HepG2 (cell line): ENCODE data around the gene SAPCD1. TPM values are rescaled to one million over a fixed set of nuclear protein-coding genes. Genes with fewer than 3 reads are reported as not detected.

Experiments
- AHR ChIP-seq: IDR thresholded peaks from 2 replicates; pipeline ENCODE4 v1.6.1; 2018; ENCODE audit warnings: missing genetic modification reagents, missing compliant biosample characterization
- ARNT2 ChIP-seq: sonication (generic); formaldehyde crosslinking; IDR thresholded peaks from 2 replicates; pipeline ENCODE4 v1.8.0; 2022; ENCODE audit warnings: mild to moderate bottlenecking, low read depth, missing genetic modification reagents, moderate library complexity
- BORCS8-MEF2B ChIP-seq: sonication (generic); formaldehyde crosslinking; IDR thresholded peaks from 2 replicates; pipeline ENCODE4 v1.8.0; 2022; ENCODE audit warnings: mild to moderate bottlenecking, missing genetic modification reagents
- CBX1 ChIP-seq: IDR thresholded peaks from one replicate; pipeline ENCODE4 v1.6.1; 2016; ENCODE audit warnings: antibody characterized with exemption, low read depth
- JUN ChIP-seq: sonication (generic); formaldehyde crosslinking; IDR thresholded peaks from 2 replicates; pipeline ENCODE4 v1.4.0; 2020; ENCODE audit warnings: mild to moderate bottlenecking, missing genetic modification reagents
- POLR2AphosphoS5 ChIP-seq: IDR thresholded peaks from 2 replicates; pipeline ENCODE4 v1.6.1; 2012; ENCODE audit warnings: low read depth, low read length
- RARA ChIP-seq: IDR thresholded peaks from 2 replicates; pipeline ENCODE4 v1.6.1; 2016; ENCODE audit warnings: missing genetic modification reagents, missing compliant biosample characterization
- SAFB2 ChIP-seq: sonication (generic); formaldehyde crosslinking; IDR thresholded peaks from 2 replicates; pipeline ENCODE4 v1.5.1; 2020; ENCODE audit warnings: missing genetic modification reagents, low read depth, mild to moderate bottlenecking, borderline replicate concordance
- SIX4 ChIP-seq: sonication (generic); formaldehyde crosslinking; IDR thresholded peaks from 2 replicates; pipeline ENCODE4 v1.4.0; 2020; ENCODE audit warnings: missing genetic modification reagents
- SNAPC5 ChIP-seq: sonication (generic); formaldehyde crosslinking; IDR thresholded peaks from 2 replicates; pipeline ENCODE4 v1.8.1; 2023; ENCODE audit warnings: mild to moderate bottlenecking, missing genetic modification reagents, borderline replicate concordance
- TOPORS ChIP-seq: sonication (generic); formaldehyde crosslinking; IDR thresholded peaks from 2 replicates; pipeline ENCODE4 v1.8.0; 2023; ENCODE audit warnings: mild to moderate bottlenecking, missing genetic modification reagents
- ZNF124 ChIP-seq: sonication (generic); formaldehyde crosslinking; IDR thresholded peaks from 2 replicates; pipeline ENCODE4 v1.4.0; 2020; ENCODE audit warnings: missing genetic modification reagents
- ZNF260 ChIP-seq: sonication (generic); formaldehyde crosslinking; IDR thresholded peaks from 2 replicates; pipeline ENCODE4 v1.4.0; 2020; ENCODE audit warnings: missing genetic modification reagents, low read depth, mild to moderate bottlenecking, borderline replicate concordance
- ZNF264 ChIP-seq: sonication (generic); formaldehyde crosslinking; IDR thresholded peaks from 2 replicates; pipeline ENCODE4 v1.4.0; 2020; ENCODE audit warnings: missing genetic modification reagents
- ZNF292 ChIP-seq: sonication (generic); formaldehyde crosslinking; IDR thresholded peaks from 2 replicates; pipeline ENCODE4 v1.8.1; 2022; ENCODE audit warnings: mild to moderate bottlenecking, low read depth, missing genetic modification reagents, borderline replicate concordance
- ZNF317 ChIP-seq: sonication (generic); formaldehyde crosslinking; IDR thresholded peaks from 2 replicates; pipeline ENCODE4 v1.5.0; 2020; ENCODE audit warnings: mild to moderate bottlenecking, missing genetic modification reagents
- ZNF572 ChIP-seq: sonication (generic); formaldehyde crosslinking; IDR thresholded peaks from 2 replicates; pipeline ENCODE4 v1.5.1; 2020; ENCODE audit warnings: mild to moderate bottlenecking, missing genetic modification reagents
- ZNF75D ChIP-seq: sonication (generic); formaldehyde crosslinking; IDR thresholded peaks from 2 replicates; pipeline ENCODE4 v1.8.1; 2023; ENCODE audit warnings: missing genetic modification reagents, mild to moderate bottlenecking, borderline replicate concordance
- ZNF768 ChIP-seq: sonication (generic); formaldehyde crosslinking; IDR thresholded peaks from 2 replicates; pipeline ENCODE4 v1.4.0; 2020; ENCODE audit warnings: missing genetic modification reagents
- ZNF781 ChIP-seq: sonication (generic); formaldehyde crosslinking; IDR thresholded peaks from 2 replicates; pipeline ENCODE4 v1.5.1; 2020; ENCODE audit warnings: borderline replicate concordance, mild to moderate bottlenecking, missing genetic modification reagents; ENCODE audit errors: not compliant biosample characterization
- ZSCAN21 ChIP-seq: sonication (generic); formaldehyde crosslinking; IDR thresholded peaks from 2 replicates; pipeline ENCODE4 v1.8.0; 2022; ENCODE audit warnings: mild to moderate bottlenecking, missing genetic modification reagents, moderate library complexity, borderline replicate concordance
- polyA plus RNA-seq, 8 experiments: library from polyadenylated mRNA; depleted of rRNA in 3 of 8; stranded (reverse) in 7 of 8; unstranded in 1 of 8; fragments of >200 nt; fragmentation: Illumina TruSeq in 4 of 8; extraction: Trizol in 4 of 8; gene quantifications; 2 replicates each; pipeline versions ENCODE4 v1.2.1 to v1.2.3, GENCODE V29; 2011 to 2016; ENCODE audit warnings: low read depth in 4 of 8, missing spikeins in 1 of 8, mixed read lengths in 1 of 8; ENCODE audit not compliant: insufficient read depth in 1 of 8
- total RNA-seq, 5 experiments: library from RNA; depleted of rRNA; stranded (reverse); fragments of >200 nt; fragmentation: Illumina TruSeq; extraction: Trizol; gene quantifications; 2 replicates each; pipeline ENCODE4 v1.2.3, GENCODE V29; 2016; ENCODE audit warnings: low read depth in 1 of 5
- TF ChIP-seq, protein P1 (sequence below): fragments of 450-650 bp; IDR thresholded peaks from 2 replicates; pipeline ENCODE4 v1.6.1; 2017
- TF ChIP-seq, protein P2 (sequence below): sonication (generic); formaldehyde crosslinking; IDR thresholded peaks from 2 replicates; pipeline ENCODE4 v1.5.0; 2020; ENCODE audit warnings: missing genetic modification reagents, mild to moderate bottlenecking, borderline replicate concordance

The SAPCD1 gene
- total and polyA plus RNA-seq, 2 of the 13 experiments (the other 11 are each of a cell fraction or from before 2014, with no cell fraction given) = 2.5 to 3.9 TPM

- TF ChIP-seq ZSCAN21 (CRISPR knock-in tag) (peak; percentile 92; the same call in 1 of the 2 replicates), CBX1 (peak; percentile 84), ZNF781 (peak; percentile 78), JUN (CRISPR knock-in tag) (peak; percentile 87), SIX4 (CRISPR knock-in tag) (0 out of 2 replicates have a peak, but pooled peaks have one; percentile 16), ZNF572 (peak; percentile 41; the same call in 1 of the 2 replicates), ARNT2 (peak; percentile 97), SNAPC5 (no peak; the same call in 1 of the 2 replicates), SAFB2 (CRISPR knock-in tag) (peak; percentile 74; the same call in 1 of the 2 replicates), ZNF260 (CRISPR knock-in tag) (no peak), TOPORS (CRISPR knock-in tag) (peak; percentile 75), ZNF75D (no peak), ZNF264 (CRISPR knock-in tag) (no peak), ZNF292 (no peak), RARA (CRISPR knock-in tag) (no peak), BORCS8-MEF2B (peak; percentile 95), AHR (CRISPR knock-in tag) (peak; percentile 81), POLR2AphosphoS5 (peak; percentile 86), ZNF317 (CRISPR knock-in tag) (peak; percentile 54; the same call in 1 of the 2 replicates), ZNF768 (peak; percentile 81), ZNF124 (CRISPR knock-in tag) (peak; percentile 88; the same call in 1 of the 2 replicates)
- TF ChIP-seq, protein P1, sequence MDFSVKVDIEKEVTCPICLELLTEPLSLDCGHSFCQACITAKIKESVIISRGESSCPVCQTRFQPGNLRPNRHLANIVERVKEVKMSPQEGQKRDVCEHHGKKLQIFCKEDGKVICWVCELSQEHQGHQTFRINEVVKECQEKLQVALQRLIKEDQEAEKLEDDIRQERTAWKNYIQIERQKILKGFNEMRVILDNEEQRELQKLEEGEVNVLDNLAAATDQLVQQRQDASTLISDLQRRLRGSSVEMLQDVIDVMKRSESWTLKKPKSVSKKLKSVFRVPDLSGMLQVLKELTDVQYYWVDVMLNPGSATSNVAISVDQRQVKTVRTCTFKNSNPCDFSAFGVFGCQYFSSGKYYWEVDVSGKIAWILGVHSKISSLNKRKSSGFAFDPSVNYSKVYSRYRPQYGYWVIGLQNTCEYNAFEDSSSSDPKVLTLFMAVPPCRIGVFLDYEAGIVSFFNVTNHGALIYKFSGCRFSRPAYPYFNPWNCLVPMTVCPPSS = no peak
- TF ChIP-seq, protein P2, sequence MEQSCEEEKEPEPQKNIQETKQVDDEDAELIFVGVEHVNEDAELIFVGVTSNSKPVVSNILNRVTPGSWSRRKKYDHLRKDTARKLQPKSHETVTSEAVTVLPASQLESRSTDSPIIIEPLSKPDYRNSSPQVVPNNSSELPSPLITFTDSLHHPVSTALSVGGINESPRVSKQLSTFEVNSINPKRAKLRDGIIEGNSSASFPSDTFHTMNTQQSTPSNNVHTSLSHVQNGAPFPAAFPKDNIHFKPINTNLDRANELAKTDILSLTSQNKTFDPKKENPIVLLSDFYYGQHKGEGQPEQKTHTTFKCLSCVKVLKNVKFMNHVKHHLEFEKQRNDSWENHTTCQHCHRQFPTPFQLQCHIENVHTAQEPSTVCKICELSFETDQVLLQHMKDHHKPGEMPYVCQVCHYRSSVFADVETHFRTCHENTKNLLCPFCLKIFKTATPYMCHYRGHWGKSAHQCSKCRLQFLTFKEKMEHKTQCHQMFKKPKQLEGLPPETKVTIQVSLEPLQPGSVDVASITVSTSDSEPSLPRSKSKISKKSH = peak; percentile 90
Measured at GRCh38 chr6:31806470-31807272, 44.2 kb downstream of the SAPCD1 start, which contains the start of gene LSM2 (continued).
